K562 (cell line): ENCODE measurements around the gene KRTAP15-1.
A peak's percentile ranks its signal among the peaks of the same experiment; 100 is the strongest.

ENCODE experiments used
- CEBPB ChIP-seq: fragments of 450-650 bp; IDR thresholded peaks from 2 replicates; pipeline ENCODE4 v1.6.1; 2016; ENCODE audit warnings: missing genetic modification characterization, missing compliant biosample characterization
- CHCHD3 ChIP-seq: fragments of 250-450 bp; sonication (Bioruptor Pico); IDR thresholded peaks from 2 replicates; pipeline ENCODE4 v2.1.2; 2022; ENCODE audit warnings: mild to moderate bottlenecking
- FOXJ3 ChIP-seq: sonication (generic); formaldehyde crosslinking; IDR thresholded peaks from 2 replicates; pipeline ENCODE4 v1.4.0; 2020; ENCODE audit warnings: mild to moderate bottlenecking, missing genetic modification reagents
- MAX ChIP-seq: sonication (generic); formaldehyde crosslinking; IDR thresholded peaks from 2 replicates; pipeline ENCODE4 v1.9.0; 2022; ENCODE audit warnings: mild to moderate bottlenecking, missing genetic modification reagents
- MCM5 ChIP-seq: fragments of 450-650 bp; IDR thresholded peaks from 2 replicates; pipeline ENCODE4 v1.6.1; 2016; ENCODE audit warnings: low read depth
- MYC ChIP-seq, 2 experiments: fragments of 250-450 bp in 1 of 2; sonication (Bioruptor Pico) in 1 of 2; IDR thresholded peaks; 2 replicates each; pipeline versions ENCODE4 v1.5.1 to v1.6.1; 2012 to 2021; ENCODE audit warnings: low read depth in 2 of 2, borderline replicate concordance in 1 of 2, improper control_type of control experiment in 1 of 2, low read length in 1 of 2, mild to moderate bottlenecking in 1 of 2, moderate library complexity in 1 of 2
- NFYB ChIP-seq: IDR thresholded peaks from 2 replicates; pipeline ENCODE4 v1.6.1; 2011; ENCODE audit warnings: mild to moderate bottlenecking, moderate library complexity; ENCODE audit not compliant: insufficient read length; ENCODE audit errors: extremely low read depth
- ZNF232 ChIP-seq: sonication (generic); formaldehyde crosslinking; IDR thresholded peaks from 2 replicates; pipeline ENCODE4 v1.8.0; 2022; ENCODE audit warnings: mild to moderate bottlenecking, missing genetic modification reagents
- TF ChIP-seq, protein P1 (sequence below), 3 experiments: IDR thresholded peaks in 2 of 3; conservative IDR thresholded peaks in 1 of 3; 2 replicates each; pipeline ENCODE4 v1.5.1; 2011 to 2012; ENCODE audit warnings: low read length in 3 of 3, mild to moderate bottlenecking in 3 of 3, control low read depth in 2 of 3, improper control_type of control experiment in 1 of 3, inconsistent platforms in 1 of 3, low read depth in 1 of 3, mixed read lengths in 1 of 3, moderate library complexity in 1 of 3; ENCODE audit not compliant: insufficient read depth in 2 of 3

GRCh38 chr21:30408782-30409494 lies 31.1 kb upstream of the KRTAP15-1 start:
- TF ChIP-seq CEBPB (tag) (no peak), NFYB (no peak), MCM5 (no peak), MYC (IDR thresholded peaks at IDR 0.05; ENCODE audit: low read depth, low read length) (no peak), MYC (CRISPR knock-in tag; IDR thresholded peaks at IDR 0.05; ENCODE audit: borderline replicate concordance, low read depth) (no peak), FOXJ3 (no peak), CHCHD3 (no peak), MAX (CRISPR knock-in tag) (no peak), ZNF232 (CRISPR knock-in tag) (no peak)
- TF ChIP-seq, protein P1, sequence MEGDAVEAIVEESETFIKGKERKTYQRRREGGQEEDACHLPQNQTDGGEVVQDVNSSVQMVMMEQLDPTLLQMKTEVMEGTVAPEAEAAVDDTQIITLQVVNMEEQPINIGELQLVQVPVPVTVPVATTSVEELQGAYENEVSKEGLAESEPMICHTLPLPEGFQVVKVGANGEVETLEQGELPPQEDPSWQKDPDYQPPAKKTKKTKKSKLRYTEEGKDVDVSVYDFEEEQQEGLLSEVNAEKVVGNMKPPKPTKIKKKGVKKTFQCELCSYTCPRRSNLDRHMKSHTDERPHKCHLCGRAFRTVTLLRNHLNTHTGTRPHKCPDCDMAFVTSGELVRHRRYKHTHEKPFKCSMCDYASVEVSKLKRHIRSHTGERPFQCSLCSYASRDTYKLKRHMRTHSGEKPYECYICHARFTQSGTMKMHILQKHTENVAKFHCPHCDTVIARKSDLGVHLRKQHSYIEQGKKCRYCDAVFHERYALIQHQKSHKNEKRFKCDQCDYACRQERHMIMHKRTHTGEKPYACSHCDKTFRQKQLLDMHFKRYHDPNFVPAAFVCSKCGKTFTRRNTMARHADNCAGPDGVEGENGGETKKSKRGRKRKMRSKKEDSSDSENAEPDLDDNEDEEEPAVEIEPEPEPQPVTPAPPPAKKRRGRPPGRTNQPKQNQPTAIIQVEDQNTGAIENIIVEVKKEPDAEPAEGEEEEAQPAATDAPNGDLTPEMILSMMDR (IDR thresholded peaks at IDR 0.05 in 2 of 3, conservative IDR thresholded peaks at IDR 0.05 in 1 of 3; ENCODE audit: insufficient read depth in 2 of 3, low read depth in 1 of 3, low read length in 3 of 3) = peak; percentile 29 to 39 (median 38); a peak in 4 of 6 replicates
